HG02588 (cell line): ENCODE results near the gene BORCS6.

Experiments used
- ATAC-seq: cut with Tn5 transposase; IDR thresholded peaks from one replicate; pipeline ENCODE4 v1.9.1; 2021; ENCODE audit warnings: mild to moderate bottlenecking, moderate library complexity; ENCODE audit not compliant: unreplicated experiment

Gene BORCS6

GRCh38 chr17:8212312-8213180, 22.6 kb upstream of the BORCS6 start:
- ATAC-seq = no peak

DNA sequence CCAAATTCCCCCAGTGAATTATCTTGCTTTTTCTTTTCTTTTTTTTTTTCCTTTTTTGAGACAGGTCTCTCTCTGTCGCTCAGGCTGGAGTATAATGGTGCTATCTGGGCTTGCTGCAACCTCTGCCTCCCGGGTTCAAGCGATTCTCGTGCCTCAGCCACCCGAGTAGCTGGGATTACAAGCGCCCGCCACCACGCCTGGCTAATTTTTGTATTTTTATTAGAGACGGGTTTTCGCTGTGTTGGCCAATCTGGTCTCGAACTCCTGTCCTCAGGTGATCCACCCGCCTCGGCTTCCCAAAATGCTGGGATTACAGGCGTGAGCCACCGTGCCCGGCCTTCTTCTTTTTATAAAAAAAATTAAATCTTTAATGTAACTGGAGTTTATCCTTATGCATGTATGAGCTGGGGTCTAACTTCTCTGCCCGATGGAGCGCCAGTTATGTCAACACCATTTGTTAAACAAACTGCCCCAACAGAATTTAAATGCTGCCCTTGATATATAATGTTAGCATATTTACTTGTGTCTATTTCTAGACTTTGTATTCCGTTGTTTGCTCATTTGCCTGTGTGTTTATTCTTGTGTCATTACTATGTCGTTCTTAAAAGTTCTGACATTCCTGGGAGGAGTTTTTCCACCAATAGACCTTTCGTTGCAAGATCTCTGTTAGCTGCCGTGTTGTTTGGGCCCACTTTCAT, 20.9 kb upstream of the BORCS6 start:
- ATAC-seq = no peak

DNA sequence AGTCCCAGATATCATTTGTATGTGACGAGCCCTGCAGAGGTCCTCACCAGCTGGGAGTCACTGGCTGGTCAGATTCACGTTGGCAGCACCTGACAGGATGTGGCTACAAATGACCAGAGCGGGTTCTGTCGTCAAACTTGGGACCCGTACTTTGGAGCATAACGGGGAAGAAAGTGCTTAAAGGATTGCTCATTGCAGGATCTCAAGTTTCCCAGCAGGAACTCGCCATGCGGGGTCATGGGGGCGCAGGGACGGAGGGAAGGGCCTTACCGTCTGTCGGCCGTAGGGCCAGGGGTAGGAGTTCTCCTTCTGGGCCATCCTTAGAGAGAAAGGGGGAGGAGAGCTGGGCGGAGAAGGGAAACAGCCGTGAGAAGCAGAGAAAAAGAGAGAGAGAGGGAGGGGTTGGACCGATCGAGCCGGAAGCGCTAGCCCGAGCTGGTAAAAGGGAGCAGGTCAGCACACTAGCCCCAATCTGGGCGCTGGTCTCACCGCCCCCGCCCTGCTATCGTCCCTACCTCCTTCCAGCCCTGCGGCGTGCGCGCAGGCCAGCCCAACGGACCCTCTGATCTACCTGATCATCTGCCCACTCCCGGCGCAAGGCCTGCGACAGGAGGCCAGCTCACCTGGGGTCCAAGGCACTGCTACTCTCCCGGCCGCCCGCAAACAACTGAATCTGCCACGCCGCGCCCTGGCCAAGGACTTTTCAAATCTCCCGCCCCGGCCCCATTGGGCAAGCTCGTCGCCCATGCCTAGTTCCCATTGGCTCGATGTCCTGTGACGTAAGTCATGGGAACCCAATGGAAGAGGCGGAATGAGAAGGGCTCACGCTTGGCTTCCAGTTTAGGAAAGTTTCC, 20.2 kb upstream of the BORCS6 start, which contains the start of gene AURKB:
Gene AURKB (minus strand): TSS at position 669 of the 854 bp plus-strand sequence. CDS start 351 bp downstream, at position 318.
- ATAC-seq = peak; percentile 87

- ATAC-seq = no peak
Measured at GRCh38 chr17:8206536-8206935, 16.6 kb upstream of the BORCS6 start.

DNA sequence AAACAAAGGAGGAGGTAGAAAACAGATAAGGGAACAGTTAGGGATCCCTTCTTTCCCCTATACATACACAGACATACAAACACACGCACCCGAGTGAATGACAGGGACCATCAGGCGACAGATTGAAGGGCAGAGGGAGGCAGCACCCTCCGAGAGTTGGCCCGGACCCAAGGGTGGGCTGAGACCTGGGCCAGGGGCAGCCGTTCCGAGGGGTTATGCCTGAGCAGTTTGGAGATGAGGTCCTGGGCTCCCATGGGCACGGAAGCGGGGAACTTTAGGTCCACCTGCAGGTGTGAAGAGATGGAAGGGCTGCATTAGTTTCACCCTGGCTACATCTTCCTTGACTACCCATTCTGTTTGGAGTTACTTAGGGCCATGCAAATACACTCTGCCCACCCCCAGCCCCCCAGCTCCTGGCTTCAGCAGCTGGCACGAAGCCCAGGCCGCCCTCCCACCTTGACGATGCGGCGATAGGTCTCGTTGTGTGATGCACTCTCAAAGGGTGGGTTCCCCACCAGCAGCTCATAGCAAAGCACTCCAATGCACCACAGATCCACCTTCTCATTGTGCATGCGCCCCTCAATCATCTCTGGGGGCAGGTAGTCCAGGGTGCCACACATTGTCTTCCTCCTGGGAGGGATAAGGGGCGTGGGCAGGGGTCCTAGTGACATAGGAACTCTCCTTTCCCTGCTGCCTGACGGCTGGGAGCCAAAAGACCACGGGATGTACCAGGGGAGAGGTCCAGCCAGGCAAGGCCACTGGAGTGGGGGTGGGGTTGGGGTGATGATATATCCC, 15.0 kb upstream of the BORCS6 start:
- no peak for ATAC-seq

DNA sequence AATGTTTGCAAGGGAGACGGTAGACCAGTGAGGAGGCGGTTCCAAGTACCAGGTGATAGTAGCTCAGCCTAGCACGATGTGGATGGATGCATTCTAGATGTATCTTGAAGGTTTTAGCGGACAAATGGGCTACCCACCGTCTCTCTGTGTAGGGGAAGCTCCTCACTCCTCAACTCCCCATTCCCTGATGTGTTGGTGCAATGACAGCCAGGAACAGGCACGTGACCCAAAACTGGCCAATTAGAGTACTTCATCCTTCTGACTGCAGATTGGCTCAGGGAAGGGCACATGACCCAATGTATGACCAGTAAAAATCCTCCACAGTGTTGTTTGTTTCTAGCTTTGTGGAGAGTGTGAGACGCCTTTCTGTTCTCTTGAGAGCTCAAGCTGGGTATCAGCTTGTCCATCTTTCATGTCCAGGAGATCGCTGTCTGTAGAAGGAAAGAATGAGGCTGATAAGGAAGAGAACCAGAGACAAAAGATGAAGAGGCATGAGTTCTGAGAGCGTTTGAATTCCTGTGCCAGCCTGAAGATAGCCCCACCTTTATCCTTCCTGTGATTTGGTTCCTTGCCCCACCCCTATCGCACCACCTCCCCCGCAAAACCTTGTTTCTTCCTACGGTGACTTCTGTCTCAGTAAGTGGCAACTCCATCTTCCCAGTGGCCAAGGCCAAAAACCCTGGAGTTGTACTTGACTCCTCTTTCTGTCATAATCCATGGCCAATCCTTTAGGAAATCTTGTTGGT, 2.3 kb upstream of the BORCS6 start:
- no peak for ATAC-seq

DNA sequence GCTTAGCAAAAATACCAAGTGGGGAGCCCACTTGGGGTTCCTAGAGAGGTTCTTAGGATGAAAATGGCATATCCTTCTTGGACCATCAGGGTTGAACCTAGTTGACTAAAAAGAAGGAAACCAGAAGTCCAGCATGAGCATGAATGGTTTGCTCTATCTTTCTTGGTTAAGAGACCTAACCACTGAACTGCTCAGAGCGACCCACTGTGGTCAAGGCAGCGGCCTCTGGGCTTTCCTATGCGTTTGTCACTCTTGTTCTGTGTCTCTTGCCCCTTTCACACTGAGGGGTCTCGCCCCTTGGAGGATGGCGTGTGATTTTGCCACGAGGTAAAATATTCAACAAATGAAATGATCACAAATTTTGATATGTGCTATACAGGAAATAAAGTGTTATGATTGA, 526 bp upstream of the BORCS6 start:
- no peak for ATAC-seq

GRCh38 chr17:8189041-8189710, 804 bp downstream of the BORCS6 start:
- no peak for ATAC-seq

GRCh38 chr17:8188263-8188839, 1.6 kb downstream of the BORCS6 start:
- ATAC-seq = no peak

- peak; percentile 18 for ATAC-seq
Measured at GRCh38 chr17:8187517-8188262, 2.3 kb downstream of the BORCS6 start.

GRCh38 chr17:8186787-8187516, 3.0 kb downstream of the BORCS6 start:
- peak; percentile 19 for ATAC-seq

GRCh38 chr17:8186446-8186786, 3.6 kb downstream of the BORCS6 start:
- peak; percentile 6 for ATAC-seq

DNA sequence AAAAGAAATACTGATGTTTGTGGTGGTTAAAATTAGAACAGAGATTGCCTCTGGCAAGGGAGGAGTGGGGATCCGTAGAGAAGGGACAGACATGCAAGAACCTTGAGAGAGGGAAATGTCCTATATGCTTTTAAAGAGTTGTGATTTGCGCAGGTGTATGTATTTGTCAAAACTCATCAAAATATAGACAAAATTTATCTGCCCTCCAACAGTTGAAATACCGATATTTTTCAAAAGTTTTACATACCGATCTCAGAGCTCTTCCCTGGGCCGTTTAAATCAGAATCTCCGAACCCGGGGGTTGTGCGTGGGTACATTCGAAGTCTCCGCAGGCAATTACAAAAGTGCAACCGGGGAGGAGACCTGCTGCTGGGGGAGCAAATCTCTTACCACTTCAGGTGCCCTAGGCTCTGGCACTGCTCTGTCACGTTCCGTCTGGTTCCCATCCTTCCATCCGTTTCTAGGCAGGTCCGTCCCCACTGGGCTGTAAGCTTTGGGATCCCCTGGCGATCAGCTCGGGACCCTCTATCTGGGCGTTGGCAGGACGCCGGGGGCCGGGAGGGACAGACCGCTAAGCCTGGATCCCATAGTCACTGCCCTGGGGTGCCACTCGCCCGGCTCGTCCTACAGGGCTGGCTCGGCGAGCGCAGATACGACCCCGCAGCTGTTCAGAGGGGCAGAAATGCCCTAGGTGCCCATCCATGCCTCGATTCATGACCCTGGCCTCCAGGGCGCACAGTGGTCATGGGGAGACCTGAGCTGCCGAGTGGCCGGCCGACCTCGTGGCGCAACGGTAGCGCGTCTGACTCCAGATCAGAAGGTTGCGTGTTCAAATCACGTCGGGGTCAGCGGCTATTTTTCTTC, 4.2 kb downstream of the BORCS6 start:
- peak; percentile 15 for ATAC-seq

DNA sequence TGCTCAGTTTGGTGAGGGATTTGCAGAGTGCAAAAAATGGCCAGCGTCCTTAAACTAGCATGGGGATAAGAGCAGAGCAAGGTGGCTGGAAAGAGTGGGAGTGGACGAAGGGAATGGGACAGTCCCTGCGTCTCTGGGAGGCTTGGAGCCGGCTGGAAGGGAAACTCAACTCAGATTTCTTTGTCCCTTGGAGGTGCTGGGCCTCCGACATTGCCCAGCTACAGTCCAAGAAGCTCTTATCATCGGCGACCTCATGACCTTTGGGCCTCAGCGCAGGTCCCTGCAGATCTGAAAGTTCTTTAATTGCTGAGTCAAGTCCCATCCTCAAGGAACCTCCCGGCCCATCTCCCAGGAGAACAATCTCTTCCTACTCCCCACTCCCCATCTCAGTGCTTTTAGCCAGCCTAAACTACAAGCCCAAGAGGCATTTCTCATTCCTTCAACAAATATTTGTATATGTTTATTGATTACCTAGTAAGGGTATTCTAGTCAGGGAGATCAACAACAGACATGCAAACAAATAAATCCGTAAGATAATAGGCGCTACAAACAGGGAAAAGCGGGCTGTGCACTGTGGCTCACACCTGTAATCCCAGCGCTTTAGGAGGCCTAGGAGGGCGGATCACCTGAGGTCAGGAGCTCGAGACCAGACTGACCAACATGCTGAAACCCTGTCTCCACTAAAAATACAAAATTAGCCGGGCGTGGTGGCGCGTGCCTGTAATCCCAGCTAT, 12.8 kb downstream of the BORCS6 start:
- ATAC-seq = no peak

DNA sequence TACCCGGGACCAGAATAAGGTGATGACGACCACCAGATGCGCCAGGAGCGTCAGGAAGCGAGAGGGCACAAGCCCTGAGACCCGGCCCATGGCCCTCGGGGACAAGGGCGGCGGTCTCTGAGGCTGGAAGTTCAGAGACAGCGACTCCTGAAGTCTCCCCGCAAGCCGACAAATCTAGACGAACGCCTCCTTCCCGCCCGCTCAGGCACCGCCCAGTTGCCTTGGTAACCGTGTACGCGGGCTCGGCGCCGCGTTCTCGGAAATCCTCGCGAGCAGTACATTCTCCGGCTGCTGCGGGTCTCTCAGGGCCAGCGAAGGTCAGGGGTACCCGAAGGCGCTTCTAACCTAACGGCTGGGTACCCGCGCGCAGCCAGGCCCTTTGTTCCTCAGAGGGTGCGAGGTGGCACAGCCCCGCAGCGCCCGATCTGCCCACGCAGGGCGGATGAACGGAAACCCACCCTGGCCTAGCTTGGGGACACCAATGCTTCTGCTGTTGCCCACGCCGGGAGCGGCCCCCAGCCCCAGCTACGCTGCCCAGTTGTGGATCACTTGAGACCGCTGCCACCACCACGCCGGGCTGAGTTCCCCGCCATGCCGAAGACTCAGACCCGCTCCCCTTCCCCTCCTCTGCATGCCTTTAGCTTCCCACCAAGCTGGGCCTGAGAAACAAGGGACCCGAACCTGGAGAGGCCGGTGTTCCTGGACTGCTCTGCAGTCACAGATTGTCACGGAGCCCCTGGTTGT, 13.6 kb downstream of the BORCS6 start, which contains the start of gene TMEM107:
Gene TMEM107 (minus strand): TSS at position 184 of the 744 bp plus-strand sequence. CDS start 94 bp downstream, at position 90.
- ATAC-seq = peak; percentile 30
